ENCODE results near the gene ROCK2. TPM values are rescaled to one million over a fixed set of nuclear protein-coding genes. Genes with fewer than 3 reads are reported as not detected.

Gene ROCK2
- total and polyA plus RNA-seq, 2 of the 8 experiments (the other 6 are each of a cell fraction or from before 2014, with no cell fraction given), result 2.7 to 29.0 TPM

GRCh38 chr2:11375025-11375688 lies 30.7 kb upstream of the ROCK2 start:
- 0 out of 2 replicates have a peak overlapping the region, but pooled peaks have one; percentile 66 for H2AFZ ChIP-seq (ENCODE audit: low read length)
- no peaks in the 10 kb centered on the region for H3K23me2 ChIP-seq (ENCODE audit: low read depth, low read length)

More at GRCh38 chr2:11375025-11375688, 30.7 kb upstream of the ROCK2 start:
- Histone ChIP-seq H3K4me2 (ENCODE audit: insufficient read depth in 1 of 2, low read depth in 2 of 2, low read length in 2 of 2) (no peak overlapping the region), H3K4ac (replicated peaks; ENCODE audit: insufficient read length, low read depth, low read length) (no peak overlapping the region), H2BK20ac (ENCODE audit: low read length) (no peak overlapping the region), H4K5ac (ENCODE audit: insufficient read length, low read depth, low read length) (no peak overlapping the region), H3K18ac (ENCODE audit: extremely low read depth, low read length) (no peak overlapping the region), H3K27me3 (replicated peaks in 1 of 4; ENCODE audit: control insufficient read depth in 3 of 4, extremely low read depth in 1 of 4, insufficient read depth in 3 of 4, low read length in 3 of 4) (no peaks in the 10 kb centered on the region), H4K91ac (replicated peaks; ENCODE audit: insufficient read length, low read length) (no peak overlapping the region), H3K36me3 (ENCODE audit: control insufficient read depth in 2 of 4, insufficient read depth in 4 of 4, low read length in 3 of 4) (no peaks in the 10 kb centered on the region), H2BK120ac (replicated peaks; ENCODE audit: low read depth, low read length) (no peak overlapping the region), H3K14ac (ENCODE audit: insufficient read length) (no peak overlapping the region), H4K20me1 (replicated peaks in 1 of 2; ENCODE audit: control insufficient read depth in 1 of 2, insufficient read depth in 2 of 2, low read length in 2 of 2) (no peaks in the 10 kb centered on the region), H2AK5ac (ENCODE audit: low read depth, low read length) (no peak overlapping the region), H2BK15ac (ENCODE audit: low read length) (no peak overlapping the region), H3K23ac (ENCODE audit: insufficient read length) (no peak overlapping the region), H3K9ac (replicated peaks in 1 of 4; ENCODE audit: extremely low read depth in 1 of 4, low read depth in 3 of 4, low read length in 3 of 4) (no peak overlapping the region), H3K79me1 (ENCODE audit: low read depth, low read length) (no peaks in the 10 kb centered on the region), H2BK5ac (ENCODE audit: low read depth, low read length) (0 out of 2 replicates have a peak overlapping the region, but pooled peaks have one; percentile 38), H3K79me2 (ENCODE audit: control insufficient read depth in 1 of 2, insufficient read depth in 2 of 2, low read length in 2 of 2) (no peaks in the 10 kb centered on the region), H3K56ac (replicated peaks; ENCODE audit: insufficient read length, low read depth, low read length) (no peak overlapping the region), H3K4me3 (ENCODE audit: extremely low read depth in 1 of 4, insufficient read depth in 2 of 4, low read depth in 3 of 4, low read length in 4 of 4) (no peak overlapping the region), H3K9me3 (ENCODE audit: insufficient read depth in 2 of 2, low read depth in 1 of 2, low read length in 1 of 2) (no peaks in the 10 kb centered on the region), H2BK12ac (ENCODE audit: low read depth, low read length) (no peak overlapping the region), H3K27ac (ENCODE audit: low read depth, low read length) (no peak overlapping the region), H3K4me1 (replicated peaks in 1 of 4; ENCODE audit: control insufficient read depth in 3 of 4, insufficient read depth in 4 of 4, low read length in 3 of 4) (peaks cover 0 to 6% (median 4%) of the 10 kb centered on the region in 4 experiments; a peak in 5 of 7 replicates), H4K8ac (ENCODE audit: extremely low read depth, insufficient read depth, low read length) (no peak overlapping the region)
- DNase-seq (ENCODE audit: low read depth in 1 of 2, low spot score in 2 of 2) (no peak), FAIRE-seq (no peak)
- ChIA-PET CTCF (ENCODE audit: partially characterized antibody) (interaction anchor here (0.9 to 3.2 kb wide), 13 partner anchors 8 to 244 kb away, joined by 3 to 11 read pairs (median 5); partner anchors contain the start of gene ROCK2), POLR2A (ENCODE audit: partially characterized antibody) (interaction anchor here (0.9 to 1.9 kb wide), 7 partner anchors 10 to 32 kb away, joined by 3 to 4 read pairs (median 3); partner anchors contain the start of gene ROCK2)
- no peak for TF ChIP-seq FOSL1 (IDR thresholded peaks at IDR 0.05; ENCODE audit: insufficient read depth, low read depth, low read length)
- TF ChIP-seq KDM1A (IDR thresholded peaks at IDR 0.05; ENCODE audit: borderline replicate concordance, low read length), result no peak
- no peak for TF ChIP-seq CEBPB (IDR thresholded peaks at IDR 0.05; ENCODE audit: low read depth, low read length)
- no peak for TF ChIP-seq BCL11A (IDR thresholded peaks at IDR 0.05; ENCODE audit: low read depth in 2 of 2, low read length in 2 of 2)
- TF ChIP-seq SP4 (IDR thresholded peaks at IDR 0.05; ENCODE audit: low read length), result no peak
- TF ChIP-seq BRCA1 (IDR thresholded peaks at IDR 0.05; ENCODE audit: low read depth, low read length), result no peak
- no peak for TF ChIP-seq RBBP5 (IDR thresholded peaks at IDR 0.05; ENCODE audit: borderline replicate concordance, low read depth, low read length)
- TF ChIP-seq SIRT6 (IDR thresholded peaks at IDR 0.05; ENCODE audit: low read length), result no peak
- 93% methylated on average over 15 of the region's 15 CpGs; no CpG with 5 or more reads in 1 of the 2 experiments for WGBS, 2 experiments (ENCODE audit: extremely low coverage in 1 of 2, insufficient coverage in 1 of 2, insufficient read length in 1 of 2, insufficient replicate concordance in 2 of 2, low coverage in 1 of 2, low lambda C conversion rate in 2 of 2, missing lambda C conversion rate in 1 of 2)

Data from H1 (cell line).